GM23338 (cell line): ENCODE results near the gene SULF2. TPM values are rescaled to one million over a fixed set of nuclear protein-coding genes. Genes with fewer than 3 reads are reported as not detected.

Source experiments
- ATAC-seq: fragments of 200-7000 bp; cut with Tn5 transposase; 3 replicates; pipeline ENCODE4 v1.9.1; 2020
- DNase-seq: peaks from one replicate; pipeline ENCODE4 v3.0.0-alpha.2; 2015; ENCODE audit warnings: low spot score
- H2AFZ ChIP-seq: fragments of 200-600 bp; sonication (generic); 2 replicates; pipeline ENCODE4 v1.8.0; 2016; ENCODE audit warnings: antibody characterized with exemption, mild to moderate bottlenecking, moderate library complexity
- H3F3A ChIP-seq: fragments of 200-600 bp; sonication (generic); replicated peaks from 2 replicates; pipeline ENCODE4 v1.8.0; 2017; ENCODE audit warnings: antibody characterized with exemption, mixed run types, low read depth
- H3K27ac ChIP-seq: fragments of 200-600 bp; sonication (generic); 2 replicates; pipeline ENCODE4 v1.6.1; 2016; ENCODE audit warnings: low read depth
- H3K27me3 ChIP-seq: fragments of 200-600 bp; sonication (generic); 2 replicates; pipeline ENCODE4 v1.8.0; 2016; ENCODE audit warnings: mild to moderate bottlenecking, mixed run types, moderate library complexity; ENCODE audit not compliant: insufficient read depth
- H3K36me3 ChIP-seq: fragments of 200-600 bp; sonication (generic); 2 replicates; pipeline ENCODE4 v1.8.0; 2016; ENCODE audit warnings: mild to moderate bottlenecking; ENCODE audit not compliant: insufficient read depth
- H3K4me1 ChIP-seq: fragments of 200-600 bp; sonication (generic); 2 replicates; pipeline ENCODE4 v1.8.0; 2016; ENCODE audit warnings: mild to moderate bottlenecking, moderate library complexity; ENCODE audit not compliant: insufficient read depth
- H3K4me2 ChIP-seq: fragments of 200-600 bp; sonication (generic); 2 replicates; pipeline ENCODE4 v1.7.1; 2017; ENCODE audit warnings: mixed run types
- H3K4me3 ChIP-seq: fragments of 200-600 bp; sonication (generic); 2 replicates; pipeline ENCODE4 v1.6.1; 2016; ENCODE audit warnings: mixed run types
- H3K79me2 ChIP-seq: fragments of 200-600 bp; sonication (generic); replicated peaks from 2 replicates; pipeline ENCODE4 v1.8.0; 2017; ENCODE audit warnings: mild to moderate bottlenecking; ENCODE audit not compliant: insufficient read depth
- H3K9me2 ChIP-seq: fragments of 200-600 bp; sonication (generic); 2 replicates; pipeline ENCODE4 v1.8.0; 2017; ENCODE audit not compliant: insufficient read depth
- H4K20me1 ChIP-seq: fragments of 200-600 bp; sonication (generic); replicated peaks from 2 replicates; pipeline ENCODE4 v1.8.0; 2017; ENCODE audit warnings: mild to moderate bottlenecking; ENCODE audit not compliant: insufficient read depth
- H3K27ac Mint-ChIP-seq: 2 replicates; pipeline ENCODE4 v1.8.0; 2020; ENCODE audit warnings: inconsistent platforms, mild to moderate bottlenecking, moderate library complexity, mixed read lengths
- H3K27me3 Mint-ChIP-seq: 3 replicates; pipeline ENCODE4 v1.8.0; 2022; ENCODE audit warnings: low read depth, mild to moderate bottlenecking, moderate library complexity, mixed read lengths, inconsistent platforms; ENCODE audit not compliant: insufficient read depth, poor library complexity
- H3K36me3 Mint-ChIP-seq: 3 replicates; pipeline ENCODE4 v1.8.0; 2021; ENCODE audit warnings: low read depth, mild to moderate bottlenecking, inconsistent platforms, moderate library complexity, mixed read lengths
- H3K4me1 Mint-ChIP-seq: 3 replicates; pipeline ENCODE4 v1.8.0; 2020; ENCODE audit warnings: mild to moderate bottlenecking, inconsistent platforms, mixed read lengths
- H3K4me3 Mint-ChIP-seq: 3 replicates; pipeline ENCODE4 v1.8.0; 2021; ENCODE audit warnings: moderate library complexity, mild to moderate bottlenecking, inconsistent platforms, mixed read lengths
- H3K9me3 Mint-ChIP-seq: 3 replicates; pipeline ENCODE4 v1.8.0; 2020; ENCODE audit warnings: moderate library complexity, mild to moderate bottlenecking, inconsistent platforms, mixed read lengths
- CREB1 ChIP-seq: fragments of 250-450 bp; sonication (Bioruptor Pico); IDR thresholded peaks from 2 replicates; pipeline ENCODE4 v1.5.0; 2020; ENCODE audit warnings: low read depth, mild to moderate bottlenecking, moderate library complexity
- EZH2 ChIP-seq: fragments of 200-600 bp; sonication (generic); IDR thresholded peaks from one replicate; pipeline ENCODE4 v1.8.0; 2017; ENCODE audit warnings: antibody characterized with exemption, mild to moderate bottlenecking, low read depth; ENCODE audit not compliant: unreplicated experiment
- EZH2phosphoT487 ChIP-seq: fragments of 200-600 bp; sonication (generic); IDR thresholded peaks from one replicate; pipeline ENCODE4 v1.8.1; 2018; ENCODE audit warnings: antibody characterized with exemption; ENCODE audit not compliant: unreplicated experiment
- JUNB ChIP-seq: IDR thresholded peaks from one replicate; pipeline ENCODE4 v1.6.1; 2016; ENCODE audit warnings: antibody characterized with exemption; ENCODE audit not compliant: unreplicated experiment
- POLR2AphosphoS5 ChIP-seq: IDR thresholded peaks from 2 replicates; pipeline ENCODE4 v1.6.1; 2016; ENCODE audit warnings: antibody characterized with exemption, low read depth
- STAT1 ChIP-seq: IDR thresholded peaks from one replicate; pipeline ENCODE4 v1.6.1; 2016; ENCODE audit warnings: antibody characterized with exemption; ENCODE audit not compliant: unreplicated experiment
- ZNF114 ChIP-seq: fragments of 250-450 bp; sonication (Bioruptor Pico); IDR thresholded peaks from 2 replicates; pipeline ENCODE4 v1.5.0; 2020; ENCODE audit warnings: mild to moderate bottlenecking, moderate library complexity
- ZNF331 ChIP-seq: fragments of 250-450 bp; sonication (Bioruptor Pico); IDR thresholded peaks from 2 replicates; pipeline ENCODE4 v1.5.0; 2020; ENCODE audit warnings: low read depth, mild to moderate bottlenecking, moderate library complexity
- polyA plus RNA-seq: library from polyadenylated mRNA; unstranded; fragments of >200 nt; fragmentation: Nextera tagmentation; extraction: Ambion mirVana; gene quantifications from 2 replicates; pipeline ENCODE4 v1.2.1, GENCODE V29; 2016
- total RNA-seq: library from RNA; depleted of rRNA; stranded (reverse); fragments of >200 nt; shearing (Covaris generic); gene quantifications from 2 replicates; pipeline ENCODE4 v1.2.3, GENCODE V29; 2014
- TF ChIP-seq, protein P1 (sequence below): IDR thresholded peaks from 2 replicates; pipeline ENCODE4 v1.6.1; 2016; ENCODE audit warnings: antibody characterized with exemption
- TF ChIP-seq, protein P2 (sequence below), 2 experiments: fragments of 200-600 bp in 1 of 2; sonication (generic) in 1 of 2; conservative IDR thresholded peaks; 2 replicates each; pipeline versions ENCODE4 v1.5.1 to v1.6.1; 2016 to 2017; ENCODE audit warnings: antibody characterized with exemption in 2 of 2, low read depth in 2 of 2, mild to moderate bottlenecking in 2 of 2, moderate library complexity in 1 of 2
- TF ChIP-seq, protein P3 (sequence below): IDR thresholded peaks from one replicate; pipeline ENCODE4 v1.6.1; 2018; ENCODE audit warnings: antibody characterized with exemption; ENCODE audit not compliant: unreplicated experiment
- TF ChIP-seq, protein P4 (sequence below): fragments of 250-450 bp; sonication (Bioruptor Pico); IDR thresholded peaks from 2 replicates; pipeline ENCODE4 v1.5.0; 2020; ENCODE audit warnings: mild to moderate bottlenecking, moderate library complexity

The SULF2 gene
- total and polyA plus RNA-seq, 2 experiments from 2014 or later = 9.5 to 20.7 TPM

DNA sequence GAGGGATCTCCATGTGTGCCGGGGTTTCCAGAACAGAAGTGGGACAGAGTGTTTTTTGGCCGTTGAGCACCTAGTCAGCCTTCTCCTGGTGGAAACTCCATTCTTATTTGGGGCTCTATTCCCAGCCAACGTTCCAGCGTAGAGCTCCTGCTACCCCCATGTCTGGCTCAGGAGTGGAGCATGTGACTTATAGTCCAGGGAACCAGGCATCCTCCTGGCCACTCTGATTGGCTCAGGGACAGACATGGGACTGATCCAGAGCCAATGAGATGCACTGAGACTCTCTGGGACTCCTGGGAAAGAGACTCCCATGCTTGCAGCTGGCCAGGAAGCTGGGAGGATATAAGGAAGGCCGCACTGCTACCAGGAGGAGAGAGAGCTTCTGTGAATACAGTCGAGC is 87.1 kb downstream of the SULF2 start:
- no peaks in the 10 kb centered on the region; the same call in 2 of the 3 replicates for H3K4me1 Mint-ChIP-seq
- Histone ChIP-seq H3K27me3 (no peaks in the 10 kb centered on the region), H3K27ac (no peak overlapping the region), H4K20me1 (no peaks in the 10 kb centered on the region), H2AFZ (no peak overlapping the region), H3K4me1 (no peaks in the 10 kb centered on the region), H3K36me3 (peaks cover 3% of the 10 kb centered on the region; the same call in 1 of the 2 replicates), H3F3A (no peaks in the 10 kb centered on the region), H3K79me2 (no peaks in the 10 kb centered on the region), H3K9me2 (no peaks in the 10 kb centered on the region), H3K4me2 (no peak overlapping the region), H3K4me3 (no peak overlapping the region)
- H3K27ac Mint-ChIP-seq = no peak overlapping the region
- H3K9me3 Mint-ChIP-seq = peaks cover 3% of the 10 kb centered on the region; the same call in 2 of the 3 replicates
- no peak for DNase-seq
- ATAC-seq = no peak
- TF ChIP-seq STAT1 = no peak
- TF ChIP-seq CREB1 (CRISPR knock-in tag) = no peak
- TF ChIP-seq POLR2AphosphoS5 = no peak
- TF ChIP-seq, protein P1, sequence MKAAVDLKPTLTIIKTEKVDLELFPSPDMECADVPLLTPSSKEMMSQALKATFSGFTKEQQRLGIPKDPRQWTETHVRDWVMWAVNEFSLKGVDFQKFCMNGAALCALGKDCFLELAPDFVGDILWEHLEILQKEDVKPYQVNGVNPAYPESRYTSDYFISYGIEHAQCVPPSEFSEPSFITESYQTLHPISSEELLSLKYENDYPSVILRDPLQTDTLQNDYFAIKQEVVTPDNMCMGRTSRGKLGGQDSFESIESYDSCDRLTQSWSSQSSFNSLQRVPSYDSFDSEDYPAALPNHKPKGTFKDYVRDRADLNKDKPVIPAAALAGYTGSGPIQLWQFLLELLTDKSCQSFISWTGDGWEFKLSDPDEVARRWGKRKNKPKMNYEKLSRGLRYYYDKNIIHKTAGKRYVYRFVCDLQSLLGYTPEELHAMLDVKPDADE = no peak
- TF ChIP-seq, protein P2, sequence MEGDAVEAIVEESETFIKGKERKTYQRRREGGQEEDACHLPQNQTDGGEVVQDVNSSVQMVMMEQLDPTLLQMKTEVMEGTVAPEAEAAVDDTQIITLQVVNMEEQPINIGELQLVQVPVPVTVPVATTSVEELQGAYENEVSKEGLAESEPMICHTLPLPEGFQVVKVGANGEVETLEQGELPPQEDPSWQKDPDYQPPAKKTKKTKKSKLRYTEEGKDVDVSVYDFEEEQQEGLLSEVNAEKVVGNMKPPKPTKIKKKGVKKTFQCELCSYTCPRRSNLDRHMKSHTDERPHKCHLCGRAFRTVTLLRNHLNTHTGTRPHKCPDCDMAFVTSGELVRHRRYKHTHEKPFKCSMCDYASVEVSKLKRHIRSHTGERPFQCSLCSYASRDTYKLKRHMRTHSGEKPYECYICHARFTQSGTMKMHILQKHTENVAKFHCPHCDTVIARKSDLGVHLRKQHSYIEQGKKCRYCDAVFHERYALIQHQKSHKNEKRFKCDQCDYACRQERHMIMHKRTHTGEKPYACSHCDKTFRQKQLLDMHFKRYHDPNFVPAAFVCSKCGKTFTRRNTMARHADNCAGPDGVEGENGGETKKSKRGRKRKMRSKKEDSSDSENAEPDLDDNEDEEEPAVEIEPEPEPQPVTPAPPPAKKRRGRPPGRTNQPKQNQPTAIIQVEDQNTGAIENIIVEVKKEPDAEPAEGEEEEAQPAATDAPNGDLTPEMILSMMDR (conservative IDR thresholded peaks at IDR 0.05; ENCODE audit: low read depth in 2 of 2) = no peak
- TF ChIP-seq JUNB = no peak
- TF ChIP-seq ZNF331 (CRISPR knock-in tag) = no peak
- TF ChIP-seq, protein P3, sequence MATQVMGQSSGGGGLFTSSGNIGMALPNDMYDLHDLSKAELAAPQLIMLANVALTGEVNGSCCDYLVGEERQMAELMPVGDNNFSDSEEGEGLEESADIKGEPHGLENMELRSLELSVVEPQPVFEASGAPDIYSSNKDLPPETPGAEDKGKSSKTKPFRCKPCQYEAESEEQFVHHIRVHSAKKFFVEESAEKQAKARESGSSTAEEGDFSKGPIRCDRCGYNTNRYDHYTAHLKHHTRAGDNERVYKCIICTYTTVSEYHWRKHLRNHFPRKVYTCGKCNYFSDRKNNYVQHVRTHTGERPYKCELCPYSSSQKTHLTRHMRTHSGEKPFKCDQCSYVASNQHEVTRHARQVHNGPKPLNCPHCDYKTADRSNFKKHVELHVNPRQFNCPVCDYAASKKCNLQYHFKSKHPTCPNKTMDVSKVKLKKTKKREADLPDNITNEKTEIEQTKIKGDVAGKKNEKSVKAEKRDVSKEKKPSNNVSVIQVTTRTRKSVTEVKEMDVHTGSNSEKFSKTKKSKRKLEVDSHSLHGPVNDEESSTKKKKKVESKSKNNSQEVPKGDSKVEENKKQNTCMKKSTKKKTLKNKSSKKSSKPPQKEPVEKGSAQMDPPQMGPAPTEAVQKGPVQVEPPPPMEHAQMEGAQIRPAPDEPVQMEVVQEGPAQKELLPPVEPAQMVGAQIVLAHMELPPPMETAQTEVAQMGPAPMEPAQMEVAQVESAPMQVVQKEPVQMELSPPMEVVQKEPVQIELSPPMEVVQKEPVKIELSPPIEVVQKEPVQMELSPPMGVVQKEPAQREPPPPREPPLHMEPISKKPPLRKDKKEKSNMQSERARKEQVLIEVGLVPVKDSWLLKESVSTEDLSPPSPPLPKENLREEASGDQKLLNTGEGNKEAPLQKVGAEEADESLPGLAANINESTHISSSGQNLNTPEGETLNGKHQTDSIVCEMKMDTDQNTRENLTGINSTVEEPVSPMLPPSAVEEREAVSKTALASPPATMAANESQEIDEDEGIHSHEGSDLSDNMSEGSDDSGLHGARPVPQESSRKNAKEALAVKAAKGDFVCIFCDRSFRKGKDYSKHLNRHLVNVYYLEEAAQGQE = no peak
- TF ChIP-seq, protein P4, sequence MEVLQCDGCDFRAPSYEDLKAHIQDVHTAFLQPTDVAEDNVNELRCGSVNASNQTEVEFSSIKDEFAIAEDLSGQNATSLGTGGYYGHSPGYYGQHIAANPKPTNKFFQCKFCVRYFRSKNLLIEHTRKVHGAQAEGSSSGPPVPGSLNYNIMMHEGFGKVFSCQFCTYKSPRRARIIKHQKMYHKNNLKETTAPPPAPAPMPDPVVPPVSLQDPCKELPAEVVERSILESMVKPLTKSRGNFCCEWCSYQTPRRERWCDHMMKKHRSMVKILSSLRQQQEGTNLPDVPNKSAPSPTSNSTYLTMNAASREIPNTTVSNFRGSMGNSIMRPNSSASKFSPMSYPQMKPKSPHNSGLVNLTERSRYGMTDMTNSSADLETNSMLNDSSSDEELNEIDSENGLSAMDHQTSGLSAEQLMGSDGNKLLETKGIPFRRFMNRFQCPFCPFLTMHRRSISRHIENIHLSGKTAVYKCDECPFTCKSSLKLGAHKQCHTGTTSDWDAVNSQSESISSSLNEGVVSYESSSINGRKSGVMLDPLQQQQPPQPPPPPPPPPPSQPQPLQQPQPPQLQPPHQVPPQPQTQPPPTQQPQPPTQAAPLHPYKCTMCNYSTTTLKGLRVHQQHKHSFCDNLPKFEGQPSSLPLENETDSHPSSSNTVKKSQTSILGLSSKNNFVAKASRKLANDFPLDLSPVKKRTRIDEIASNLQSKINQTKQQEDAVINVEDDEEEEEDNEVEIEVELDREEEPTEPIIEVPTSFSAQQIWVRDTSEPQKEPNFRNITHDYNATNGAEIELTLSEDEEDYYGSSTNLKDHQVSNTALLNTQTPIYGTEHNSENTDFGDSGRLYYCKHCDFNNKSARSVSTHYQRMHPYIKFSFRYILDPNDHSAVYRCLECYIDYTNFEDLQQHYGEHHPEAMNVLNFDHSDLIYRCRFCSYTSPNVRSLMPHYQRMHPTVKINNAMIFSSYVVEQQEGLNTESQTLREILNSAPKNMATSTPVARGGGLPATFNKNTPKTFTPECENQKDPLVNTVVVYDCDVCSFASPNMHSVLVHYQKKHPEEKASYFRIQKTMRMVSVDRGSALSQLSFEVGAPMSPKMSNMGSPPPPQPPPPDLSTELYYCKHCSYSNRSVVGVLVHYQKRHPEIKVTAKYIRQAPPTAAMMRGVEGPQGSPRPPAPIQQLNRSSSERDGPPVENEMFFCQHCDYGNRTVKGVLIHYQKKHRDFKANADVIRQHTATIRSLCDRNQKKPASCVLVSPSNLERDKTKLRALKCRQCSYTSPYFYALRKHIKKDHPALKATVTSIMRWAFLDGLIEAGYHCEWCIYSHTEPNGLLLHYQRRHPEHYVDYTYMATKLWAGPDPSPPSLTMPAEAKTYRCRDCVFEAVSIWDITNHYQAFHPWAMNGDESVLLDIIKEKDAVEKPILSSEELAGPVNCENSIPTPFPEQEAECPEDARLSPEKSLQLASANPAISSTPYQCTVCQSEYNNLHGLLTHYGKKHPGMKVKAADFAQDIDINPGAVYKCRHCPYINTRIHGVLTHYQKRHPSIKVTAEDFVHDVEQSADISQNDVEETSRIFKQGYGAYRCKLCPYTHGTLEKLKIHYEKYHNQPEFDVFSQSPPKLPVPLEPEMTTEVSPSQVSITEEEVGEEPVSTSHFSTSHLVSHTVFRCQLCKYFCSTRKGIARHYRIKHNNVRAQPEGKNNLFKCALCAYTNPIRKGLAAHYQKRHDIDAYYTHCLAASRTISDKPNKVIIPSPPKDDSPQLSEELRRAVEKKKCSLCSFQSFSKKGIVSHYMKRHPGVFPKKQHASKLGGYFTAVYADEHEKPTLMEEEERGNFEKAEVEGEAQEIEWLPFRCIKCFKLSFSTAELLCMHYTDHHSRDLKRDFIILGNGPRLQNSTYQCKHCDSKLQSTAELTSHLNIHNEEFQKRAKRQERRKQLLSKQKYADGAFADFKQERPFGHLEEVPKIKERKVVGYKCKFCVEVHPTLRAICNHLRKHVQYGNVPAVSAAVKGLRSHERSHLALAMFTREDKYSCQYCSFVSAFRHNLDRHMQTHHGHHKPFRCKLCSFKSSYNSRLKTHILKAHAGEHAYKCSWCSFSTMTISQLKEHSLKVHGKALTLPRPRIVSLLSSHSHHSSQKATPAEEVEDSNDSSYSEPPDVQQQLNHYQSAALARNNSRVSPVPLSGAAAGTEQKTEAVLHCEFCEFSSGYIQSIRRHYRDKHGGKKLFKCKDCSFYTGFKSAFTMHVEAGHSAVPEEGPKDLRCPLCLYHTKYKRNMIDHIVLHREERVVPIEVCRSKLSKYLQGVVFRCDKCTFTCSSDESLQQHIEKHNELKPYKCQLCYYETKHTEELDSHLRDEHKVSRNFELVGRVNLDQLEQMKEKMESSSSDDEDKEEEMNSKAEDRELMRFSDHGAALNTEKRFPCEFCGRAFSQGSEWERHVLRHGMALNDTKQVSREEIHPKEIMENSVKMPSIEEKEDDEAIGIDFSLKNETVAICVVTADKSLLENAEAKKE = no peak
- TF ChIP-seq EZH2 = no peak
- TF ChIP-seq ZNF114 (CRISPR knock-in tag) = no peak
- TF ChIP-seq EZH2phosphoT487 = no peak
- H3K27me3 Mint-ChIP-seq = no peaks in the 10 kb centered on the region
- no peak overlapping the region for H3K4me3 Mint-ChIP-seq
- no peaks in the 10 kb centered on the region; the same call in 2 of the 3 replicates for H3K36me3 Mint-ChIP-seq
